ENCODE measurements around the gene PSTPIP2. TPM values are rescaled to one million over a fixed set of nuclear protein-coding genes. Genes with fewer than 3 reads are reported as not detected.

Gene PSTPIP2
- total and polyA plus RNA-seq, 2 of the 8 experiments (the other 6 are each of a cell fraction or from before 2014, with no cell fraction given): 1.8 to 2.4 TPM

DNA sequence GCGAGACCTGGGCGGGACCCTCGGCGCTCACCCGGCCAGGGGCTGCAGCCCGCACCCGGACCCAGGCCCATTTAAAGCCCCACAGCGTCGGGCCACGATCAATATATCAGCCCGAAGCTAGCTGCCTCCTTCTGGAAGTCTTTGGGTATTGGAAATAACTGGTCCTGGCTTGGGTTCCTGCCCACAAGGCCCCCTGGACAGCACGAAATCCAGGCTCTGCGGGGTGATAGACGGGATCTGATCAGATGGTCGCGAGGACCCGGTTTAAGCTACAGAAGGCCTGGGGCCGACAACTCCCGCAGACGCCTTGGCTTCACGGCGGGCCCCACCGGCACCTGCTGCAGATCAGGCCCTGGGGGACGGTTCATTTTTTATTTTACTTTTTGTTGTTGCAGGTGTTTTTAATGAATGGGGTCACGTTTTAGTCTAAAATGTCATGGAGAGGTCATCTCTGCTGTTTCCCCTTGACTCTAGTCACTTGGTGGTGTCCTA is 362 bp upstream of the PSTPIP2 start:
- POLR2A ChIA-PET (ENCODE audit: partially characterized antibody): interaction anchor here (0.6 to 2.3 kb wide), 5 partner anchors 9 to 113 kb away, joined by 4 to 7 read pairs (median 4); partner anchors contain the start of gene HAUS1
- FAIRE-seq (no peak), DNase-seq (ENCODE audit: low read depth in 1 of 2, low spot score in 2 of 2) (no peak)
- Histone ChIP-seq H3K9me3 (ENCODE audit: insufficient read depth in 2 of 2, low read depth in 1 of 2, low read length in 1 of 2) (no peaks in the 10 kb centered on the region), H3K4me3 (ENCODE audit: extremely low read depth in 1 of 4, insufficient read depth in 2 of 4, low read depth in 3 of 4, low read length in 4 of 4) (peak overlapping the region; percentile 69 to 86 (median 74)), H4K5ac (ENCODE audit: insufficient read length, low read depth, low read length) (no peak overlapping the region), H4K91ac (replicated peaks; ENCODE audit: insufficient read length, low read length) (no peak overlapping the region), H3K14ac (ENCODE audit: insufficient read length) (no peak overlapping the region), H3K27ac (ENCODE audit: low read depth, low read length) (no peak overlapping the region), H2BK5ac (ENCODE audit: low read depth, low read length) (no peak overlapping the region), H3K9ac (replicated peaks in 1 of 4; ENCODE audit: extremely low read depth in 1 of 4, low read depth in 3 of 4, low read length in 3 of 4) (peak overlapping the region in 1 of 4 experiments; percentile 24; a peak in 2 of 7 replicates), H3K4ac (replicated peaks; ENCODE audit: insufficient read length, low read depth, low read length) (no peak overlapping the region), H3K4me1 (replicated peaks in 1 of 4; ENCODE audit: control insufficient read depth in 3 of 4, insufficient read depth in 4 of 4, low read length in 3 of 4) (peaks cover 0 to 6% (median 0%) of the 10 kb centered on the region in 4 experiments; a peak in 2 of 7 replicates), H2BK20ac (ENCODE audit: low read length) (no peak overlapping the region), H2AK5ac (ENCODE audit: low read depth, low read length) (no peak overlapping the region), H2AFZ (ENCODE audit: low read length) (no peak overlapping the region; the same call in 1 of the 2 replicates), H3K56ac (replicated peaks; ENCODE audit: insufficient read length, low read depth, low read length) (no peak overlapping the region), H3K27me3 (replicated peaks in 1 of 4; ENCODE audit: control insufficient read depth in 3 of 4, extremely low read depth in 1 of 4, insufficient read depth in 3 of 4, low read length in 3 of 4) (peaks cover 4 to 31% (median 28%) of the 10 kb centered on the region in 4 experiments), H3K23me2 (ENCODE audit: low read depth, low read length) (peaks cover 11% of the 10 kb centered on the region; the same call in 1 of the 2 replicates), H4K20me1 (replicated peaks in 1 of 2; ENCODE audit: control insufficient read depth in 1 of 2, insufficient read depth in 2 of 2, low read length in 2 of 2) (peaks cover 0 to 3% of the 10 kb centered on the region in 2 experiments), H2BK15ac (ENCODE audit: low read length) (no peak overlapping the region), H2BK120ac (replicated peaks; ENCODE audit: low read depth, low read length) (no peak overlapping the region), H2BK12ac (ENCODE audit: low read depth, low read length) (no peak overlapping the region), H3K79me1 (ENCODE audit: low read depth, low read length) (no peaks in the 10 kb centered on the region), H3K18ac (ENCODE audit: extremely low read depth, low read length) (no peak overlapping the region), H3K4me2 (ENCODE audit: insufficient read depth in 1 of 2, low read depth in 2 of 2, low read length in 2 of 2) (peak overlapping the region; percentile 88 to 89), H3K36me3 (ENCODE audit: control insufficient read depth in 2 of 4, insufficient read depth in 4 of 4, low read length in 3 of 4) (peaks cover 0 to under 1% (median 0%) of the 10 kb centered on the region in 4 experiments; a peak in 1 of 8 replicates), H3K23ac (ENCODE audit: insufficient read length) (no peak overlapping the region), H3K79me2 (ENCODE audit: control insufficient read depth in 1 of 2, insufficient read depth in 2 of 2, low read length in 2 of 2) (no peaks in the 10 kb centered on the region), H4K8ac (ENCODE audit: extremely low read depth, insufficient read depth, low read length) (no peak overlapping the region)
- CTCF ChIA-PET (ENCODE audit: partially characterized antibody): interaction anchor here (0.6 to 4.1 kb wide), 28 partner anchors 9 to 419 kb away, joined by 3 to 27 read pairs (median 6); no protein-coding TSS in a partner anchor
- TF ChIP-seq SIX5 (IDR thresholded peaks at IDR 0.05; ENCODE audit: low read depth, low read length): no peak
- 0 out of 2 replicates have a peak, but pooled peaks have one; percentile 49 for TF ChIP-seq TBP (IDR thresholded peaks at IDR 0.05; ENCODE audit: low read depth, low read length)
- TF ChIP-seq, protein P1, sequence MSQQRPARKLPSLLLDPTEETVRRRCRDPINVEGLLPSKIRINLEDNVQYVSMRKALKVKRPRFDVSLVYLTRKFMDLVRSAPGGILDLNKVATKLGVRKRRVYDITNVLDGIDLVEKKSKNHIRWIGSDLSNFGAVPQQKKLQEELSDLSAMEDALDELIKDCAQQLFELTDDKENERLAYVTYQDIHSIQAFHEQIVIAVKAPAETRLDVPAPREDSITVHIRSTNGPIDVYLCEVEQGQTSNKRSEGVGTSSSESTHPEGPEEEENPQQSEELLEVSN (IDR thresholded peaks at IDR 0.05): peak; percentile 22; the same call in 1 of the 2 replicates
- 0 out of 2 replicates have a peak, but pooled peaks have one; percentile 14 for TF ChIP-seq KDM1A (IDR thresholded peaks at IDR 0.05; ENCODE audit: borderline replicate concordance, low read length)
- TF ChIP-seq CREB1 (IDR thresholded peaks at IDR 0.05): no peak
- peak; percentile 48; the same call in 1 of the 2 replicates for TF ChIP-seq SUZ12 (IDR thresholded peaks at IDR 0.05; ENCODE audit: low read length)
- WGBS, 2 experiments (ENCODE audit: extremely low coverage in 1 of 2, insufficient coverage in 1 of 2, insufficient read length in 1 of 2, insufficient replicate concordance in 2 of 2, low coverage in 1 of 2, low lambda C conversion rate in 2 of 2, missing lambda C conversion rate in 1 of 2): 27% methylated on average over 20 of the region's 25 CpGs; no CpG with 5 or more reads in 1 of the 2 experiments
